GM19023 (cell line): ENCODE data around the gene TASP1.
"Not testable (repeated sequence)": the region's sequence is repeated elsewhere in the genome, so short reads cannot be mapped to it uniquely, and the experiment has no call there.

Experiments used
- ATAC-seq: cut with Tn5 transposase; IDR thresholded peaks from one replicate; pipeline ENCODE4 v1.9.1; 2021; ENCODE audit warnings: mild to moderate bottlenecking, moderate library complexity; ENCODE audit not compliant: unreplicated experiment

The TASP1 gene

DNA sequence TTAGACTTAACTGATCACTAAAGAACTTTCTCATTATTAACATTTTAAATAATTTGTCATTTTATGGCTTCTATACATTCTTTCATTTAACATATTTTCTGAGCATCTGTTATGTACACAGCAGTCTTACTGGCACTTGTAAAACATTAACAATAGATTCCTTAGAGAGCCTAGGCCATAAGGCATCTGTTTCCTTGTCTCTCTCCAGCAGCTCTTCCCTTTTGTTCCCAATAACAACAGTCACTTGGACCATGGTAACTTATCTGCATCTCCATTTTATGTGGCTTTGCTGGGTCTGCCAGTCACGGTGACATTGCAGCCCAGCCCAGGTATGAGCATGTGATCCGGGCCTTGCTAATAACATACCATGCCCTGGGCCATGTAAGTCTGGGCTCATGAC is 11.7 kb upstream of the TASP1 start:
- no peak for ATAC-seq

DNA sequence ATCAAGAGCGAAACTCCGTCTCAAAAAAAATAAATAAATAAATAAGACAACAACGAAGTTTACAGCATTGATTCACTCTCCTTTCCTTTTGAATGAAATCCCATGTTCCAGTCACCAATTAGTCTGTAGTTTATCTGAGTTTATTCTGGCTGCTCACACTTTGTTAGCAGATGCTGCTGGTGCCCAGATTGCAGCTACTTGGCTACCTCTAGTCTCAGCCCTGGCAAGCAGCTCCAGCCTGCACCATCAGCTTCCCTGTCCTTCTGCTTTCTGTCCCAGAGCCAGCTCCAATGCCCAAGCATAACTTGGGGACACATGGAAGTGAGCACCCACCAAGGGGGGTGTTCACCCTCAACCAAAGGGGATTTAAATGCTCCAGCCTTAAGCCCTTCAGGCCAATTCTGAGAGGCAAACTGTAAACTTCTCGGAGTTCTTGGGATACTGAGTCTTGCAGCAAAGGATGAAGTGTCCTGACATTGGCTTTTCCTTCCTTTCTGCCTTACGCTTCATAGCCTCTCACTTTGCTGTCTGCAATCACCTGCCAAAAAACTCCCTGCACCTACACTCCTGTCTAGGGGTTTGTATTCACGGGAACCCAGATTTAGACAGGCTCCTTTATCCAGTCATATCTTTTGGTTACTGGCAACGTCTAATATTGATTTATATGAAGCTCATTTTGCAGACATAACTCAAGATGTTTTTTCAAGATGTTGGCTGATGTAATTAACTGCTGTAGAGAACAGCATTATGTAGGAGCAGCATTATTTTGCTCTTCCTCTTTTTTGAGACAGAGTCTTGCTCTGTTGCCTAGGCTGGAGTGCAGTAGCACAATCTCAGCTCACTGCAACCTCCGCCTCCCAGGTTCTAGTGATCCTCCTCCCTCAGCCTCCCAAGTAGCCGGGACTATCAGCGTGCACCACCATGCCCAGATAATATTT is 9.8 kb upstream of the TASP1 start:
- ATAC-seq: no peak

DNA sequence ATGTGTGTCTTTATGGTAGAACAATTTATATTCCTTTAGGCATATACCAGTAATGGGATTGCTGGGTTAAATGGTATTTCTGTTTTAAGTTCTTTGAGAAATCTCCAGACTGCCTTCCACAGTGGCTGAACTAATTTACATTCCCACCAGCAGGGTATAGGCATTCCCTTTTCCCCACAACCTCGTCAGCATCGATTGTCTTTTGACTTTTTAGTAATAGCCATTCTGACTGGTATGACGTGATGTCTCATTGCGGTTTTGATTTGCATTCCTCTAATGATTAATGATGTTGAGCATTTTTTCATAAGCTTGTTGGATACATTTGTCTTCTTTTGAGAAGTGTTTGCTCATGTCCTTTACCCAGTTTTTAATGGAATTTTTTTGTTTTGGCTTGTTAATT is 5.3 kb upstream of the TASP1 start:
- ATAC-seq: no peak

DNA sequence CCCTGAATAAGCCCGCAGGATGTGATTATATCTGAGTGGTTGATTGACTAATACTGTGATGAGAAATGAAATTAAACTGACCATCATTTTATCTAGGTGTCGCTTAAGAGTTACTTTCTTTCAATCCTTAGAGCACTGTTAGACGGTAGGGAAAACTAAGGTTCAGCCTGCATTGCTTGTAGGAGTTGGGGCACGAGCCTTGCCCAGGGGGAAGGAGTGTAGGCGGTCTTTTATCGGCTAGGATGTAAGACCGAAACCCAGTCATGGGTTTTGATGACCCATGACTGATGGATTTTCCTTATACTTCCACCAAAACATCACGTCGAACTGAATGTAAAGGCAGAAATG is 392 bp upstream of the TASP1 start:
- ATAC-seq: no peak

DNA sequence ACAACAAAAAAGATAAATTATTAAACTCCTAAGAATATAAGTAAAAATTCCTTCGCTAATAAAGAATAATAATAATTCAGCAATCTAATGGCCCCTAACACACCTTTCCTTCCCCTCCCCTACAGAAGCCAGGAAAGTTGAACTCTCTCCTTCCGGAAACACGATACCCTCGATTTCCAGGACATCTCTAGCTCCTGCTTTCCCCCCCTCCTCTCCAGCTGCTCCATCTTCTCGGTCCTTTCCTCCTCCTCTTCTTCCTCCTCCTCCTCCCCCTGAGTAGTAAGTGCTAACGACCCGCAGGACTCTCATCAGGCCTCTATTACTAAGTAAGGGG is 603 bp downstream of the TASP1 start:
- ATAC-seq: no peak

DNA sequence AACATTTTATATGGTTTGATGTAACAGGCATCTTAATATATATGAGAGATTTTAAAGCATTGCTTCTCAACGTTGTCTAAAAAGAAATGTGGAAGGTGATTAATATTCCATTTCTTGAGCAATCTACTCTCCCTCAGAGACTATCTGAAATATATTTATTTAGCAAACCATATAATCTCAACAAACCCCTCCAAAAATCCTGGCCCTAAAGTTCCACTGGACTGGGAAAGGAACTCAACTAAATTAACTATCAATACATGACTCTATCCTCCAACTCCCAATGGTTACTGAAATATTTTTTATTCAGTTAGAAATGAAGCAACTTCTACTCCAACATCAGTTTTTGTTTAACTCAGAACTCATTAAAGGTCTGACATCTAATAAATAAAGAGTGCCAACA is 6.3 kb downstream of the TASP1 start:
- ATAC-seq: no peak

DNA sequence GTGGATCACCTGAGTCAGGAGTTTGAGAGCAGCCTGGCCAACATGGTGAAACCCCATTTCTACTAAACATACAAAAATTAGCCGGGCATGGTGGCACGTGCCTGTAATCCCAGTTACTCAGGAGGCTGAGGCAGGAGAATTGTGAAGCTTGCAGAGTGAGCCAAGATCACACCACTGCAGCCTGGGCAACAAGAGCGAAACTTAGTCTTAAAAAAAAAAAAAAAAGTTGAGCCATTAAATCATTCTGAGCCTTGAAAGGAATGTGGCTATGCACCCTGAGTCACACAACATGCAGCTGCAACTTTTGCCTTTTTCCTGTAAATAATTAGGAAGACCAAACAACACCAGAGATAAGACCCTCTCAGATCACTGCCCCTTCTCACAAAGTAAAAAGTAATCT is 11.2 kb downstream of the TASP1 start:
- not testable (repeated sequence) for ATAC-seq

DNA sequence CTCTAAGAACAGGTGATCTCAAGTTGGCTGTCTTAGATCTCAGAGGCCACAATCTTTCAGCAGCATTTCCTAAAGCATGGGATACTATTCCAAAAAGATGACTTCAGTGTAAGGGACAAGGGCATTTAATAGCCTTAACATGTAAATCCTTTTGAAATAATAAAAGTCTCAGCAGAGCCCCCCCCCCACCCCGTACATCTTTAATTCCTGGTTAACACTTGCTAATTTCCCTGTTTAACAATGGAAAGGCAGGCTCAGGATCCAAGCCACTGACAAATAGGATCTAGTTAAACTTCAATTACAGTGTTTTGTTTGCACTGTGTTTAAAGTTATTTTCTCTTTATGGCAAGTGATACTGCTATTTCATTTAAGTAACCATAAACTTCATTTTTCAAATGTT is 12.0 kb downstream of the TASP1 start:
- no peak for ATAC-seq

DNA sequence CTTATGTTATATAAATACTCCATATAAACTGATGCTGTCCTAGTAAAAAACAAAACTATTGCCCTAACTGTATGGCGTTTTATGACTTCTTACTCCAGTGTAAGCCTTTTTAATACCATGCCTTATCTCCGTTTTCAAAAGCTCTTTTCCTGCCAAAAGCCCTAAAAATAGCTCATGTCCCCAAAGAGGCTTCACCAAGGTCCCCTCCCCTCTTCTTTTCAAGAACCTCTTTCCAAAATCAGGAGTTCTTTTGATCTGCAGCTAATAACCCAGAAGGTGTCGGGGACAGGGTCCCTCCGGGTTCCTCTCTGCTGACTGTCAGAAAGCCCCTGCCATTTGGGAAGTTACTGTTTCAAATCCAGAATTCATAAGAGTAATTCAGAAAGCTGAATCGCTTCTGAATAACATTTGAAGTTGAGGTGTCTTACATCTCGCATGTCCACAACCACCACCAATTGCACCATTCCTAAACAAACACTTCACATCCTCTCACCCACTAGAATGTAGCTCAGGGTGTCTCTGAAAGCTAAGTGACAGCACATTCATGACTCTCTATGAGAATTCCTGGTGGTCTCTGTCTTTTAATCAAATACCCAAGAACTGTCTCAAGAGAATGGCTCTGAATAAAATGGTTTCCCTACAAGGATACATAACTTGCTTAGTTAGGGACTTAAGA is 13.3 kb downstream of the TASP1 start:
- ATAC-seq: no peak

DNA sequence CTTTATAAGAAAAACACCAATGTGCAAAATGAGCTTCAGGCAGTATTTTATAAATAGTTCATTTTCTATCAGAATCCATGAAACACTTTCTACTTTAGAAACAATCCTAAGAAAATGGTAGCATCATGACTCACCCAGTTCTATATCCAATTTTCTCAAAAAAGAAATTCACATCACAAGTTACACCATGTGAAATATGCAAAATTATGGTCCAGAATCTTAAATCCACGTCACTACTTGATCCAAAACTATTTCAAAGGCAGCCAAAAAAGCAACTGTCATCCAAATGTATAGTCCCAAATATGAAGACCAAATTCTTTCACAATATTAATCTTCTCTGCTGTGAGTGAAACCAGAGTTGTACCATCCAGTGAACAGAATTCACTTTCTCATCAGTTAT is 19.3 kb downstream of the TASP1 start:
- not testable (repeated sequence) for ATAC-seq

DNA sequence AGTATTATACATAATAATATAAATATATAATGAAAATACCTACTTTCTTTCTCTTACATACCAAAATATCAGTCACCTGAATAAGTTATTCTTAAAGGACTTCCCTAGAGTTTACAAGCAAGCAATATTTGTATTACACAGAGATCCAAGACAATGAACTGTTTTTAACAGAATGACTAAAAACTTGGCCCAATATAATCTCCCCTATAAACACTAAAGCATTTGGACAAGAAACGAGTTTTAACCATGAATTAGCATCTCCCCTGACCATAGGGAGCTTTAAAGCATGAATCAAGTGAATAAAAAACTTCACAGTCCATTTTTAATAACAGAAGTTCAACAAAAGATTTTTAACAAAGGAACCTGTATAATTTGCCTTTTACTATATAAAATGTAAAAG is 20.3 kb downstream of the TASP1 start:
- not testable (repeated sequence) for ATAC-seq

DNA sequence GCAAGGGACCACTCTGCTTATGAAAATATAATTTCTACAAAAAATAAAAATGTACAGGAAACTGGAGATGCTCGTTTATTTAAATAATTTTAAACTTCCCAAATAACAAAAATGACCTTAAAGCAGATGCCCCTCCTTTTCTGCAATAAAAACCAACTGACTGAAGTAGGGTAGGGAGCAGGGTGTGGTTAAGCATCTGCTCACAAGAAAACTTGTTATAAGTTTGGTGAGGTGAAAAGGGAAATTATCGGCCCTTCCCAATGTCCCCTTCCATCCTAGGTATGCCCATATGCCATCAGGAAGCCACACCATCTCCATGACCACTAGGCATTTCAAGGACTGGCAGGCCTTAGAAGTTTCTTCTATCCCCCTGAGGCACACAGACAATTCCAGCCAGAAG is 21.1 kb downstream of the TASP1 start:
- not testable (repeated sequence) for ATAC-seq

DNA sequence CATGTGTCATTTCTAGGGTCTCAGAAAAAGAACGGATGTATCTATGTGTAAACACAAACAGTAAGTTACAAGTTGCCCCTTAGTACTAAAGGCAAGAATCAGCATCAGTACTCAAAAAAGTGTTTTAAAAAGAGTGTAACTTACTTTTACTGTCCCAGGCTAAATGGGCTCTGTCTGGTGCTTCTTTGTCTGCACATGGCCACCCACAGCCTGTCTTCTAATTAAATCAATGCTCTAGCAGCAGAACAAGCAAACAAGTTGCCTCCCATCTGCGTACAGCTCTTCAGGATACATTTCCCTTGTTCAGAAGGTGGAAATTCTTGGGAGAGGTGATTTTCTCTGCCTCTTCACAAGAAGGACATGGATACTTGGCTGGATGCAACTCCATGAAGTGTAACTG is 22.0 kb downstream of the TASP1 start:
- ATAC-seq: not testable (repeated sequence)

DNA sequence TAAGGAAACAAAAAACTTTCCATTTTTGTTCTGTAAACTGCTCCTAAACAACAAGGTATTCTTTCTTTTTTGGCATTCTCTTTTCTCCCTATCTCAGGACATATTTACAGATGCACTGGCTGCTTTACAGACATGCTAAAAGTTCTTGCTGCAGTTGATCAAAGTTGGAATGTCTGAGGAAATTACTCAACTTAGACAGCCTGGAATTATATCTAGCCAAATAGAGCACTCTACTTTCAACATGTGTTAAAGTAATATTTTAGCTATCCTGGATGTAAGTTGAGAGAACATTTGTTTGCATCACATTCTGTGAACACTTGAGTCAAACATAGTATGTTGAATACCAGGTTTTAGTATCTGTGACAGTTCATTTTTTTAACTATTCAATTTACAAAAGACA is 24.8 kb downstream of the TASP1 start:
- ATAC-seq: no peak

DNA sequence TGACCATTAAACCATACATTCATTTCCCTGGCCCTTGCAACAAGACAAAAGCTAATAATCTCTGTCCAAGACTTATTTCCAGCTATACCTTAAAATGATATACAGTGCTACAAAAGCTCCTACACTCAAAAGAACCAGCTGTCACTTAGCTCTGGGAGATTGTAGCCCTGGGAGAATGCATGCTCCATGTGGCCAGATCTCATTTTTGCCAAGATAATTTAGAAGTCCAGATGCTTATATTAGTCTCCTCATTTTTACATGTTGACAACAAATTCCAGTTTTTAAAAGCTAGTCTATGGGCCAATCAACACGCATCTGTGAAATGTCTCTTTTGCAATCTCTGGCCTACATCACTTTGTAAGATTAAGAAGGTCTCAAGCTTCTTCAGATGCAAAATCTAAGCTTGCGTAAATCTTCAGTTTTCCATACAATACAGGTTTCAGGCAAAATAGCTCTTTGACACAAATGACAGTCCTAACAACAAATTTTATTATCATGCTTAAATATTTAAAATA is 27.1 kb downstream of the TASP1 start:
- ATAC-seq: no peak

DNA sequence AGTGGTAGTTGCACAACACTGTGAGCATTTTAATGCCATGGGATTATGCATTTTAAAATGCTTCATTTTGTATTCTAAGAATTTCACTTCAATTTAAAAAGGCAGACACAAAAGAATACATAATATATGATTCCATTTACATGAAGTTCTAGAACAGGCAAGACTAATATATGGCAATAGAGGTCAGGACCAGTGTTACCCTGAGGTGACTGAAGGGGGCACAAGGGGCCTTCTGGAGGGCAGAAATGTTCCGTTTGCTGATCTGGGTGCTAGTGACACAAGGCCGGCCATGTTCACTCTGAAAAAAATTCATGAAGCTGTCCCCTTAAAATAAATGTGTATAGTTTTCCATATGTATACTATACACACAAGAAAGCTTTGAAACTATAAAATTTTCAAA is 28.5 kb downstream of the TASP1 start:
- ATAC-seq: no peak

DNA sequence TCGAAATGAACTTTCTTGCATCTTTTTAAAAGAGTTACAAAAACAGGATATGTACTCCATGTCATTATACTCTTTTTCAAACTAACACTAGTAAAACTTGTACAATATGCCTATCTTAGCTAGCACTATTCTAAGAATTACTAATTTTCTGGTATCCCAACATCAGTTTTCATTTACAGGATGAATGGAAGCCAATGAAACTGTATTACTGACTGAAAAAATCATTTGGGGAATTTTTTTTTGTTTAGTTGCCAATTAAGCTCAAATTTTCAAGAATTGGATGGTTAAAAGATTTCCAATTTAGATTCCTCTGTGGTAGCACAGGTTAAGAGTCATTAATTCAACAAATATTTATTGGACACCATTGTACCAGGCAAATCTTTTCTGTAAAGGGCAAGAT is 30.7 kb downstream of the TASP1 start:
- no peak for ATAC-seq

DNA sequence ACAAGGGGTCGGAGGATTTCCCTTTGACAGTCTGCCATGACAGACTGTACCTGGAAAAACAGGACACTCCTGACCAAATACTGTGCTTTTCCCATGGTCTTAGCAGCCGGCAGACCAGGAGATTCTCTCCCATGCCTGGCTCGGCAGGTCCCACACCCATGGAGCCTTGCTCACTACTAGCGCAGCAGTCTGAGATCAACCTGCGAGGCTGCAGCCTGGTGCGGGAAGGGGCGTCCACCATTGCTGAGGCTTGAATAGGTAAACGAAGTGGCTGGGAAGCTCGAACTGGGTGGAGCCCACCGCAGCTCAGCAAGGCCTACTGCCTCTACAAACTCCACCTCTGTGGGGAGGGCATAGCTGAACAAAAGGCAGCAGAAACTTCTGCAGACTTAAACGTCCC is 45.3 kb downstream of the TASP1 start:
- not testable (repeated sequence) for ATAC-seq

DNA sequence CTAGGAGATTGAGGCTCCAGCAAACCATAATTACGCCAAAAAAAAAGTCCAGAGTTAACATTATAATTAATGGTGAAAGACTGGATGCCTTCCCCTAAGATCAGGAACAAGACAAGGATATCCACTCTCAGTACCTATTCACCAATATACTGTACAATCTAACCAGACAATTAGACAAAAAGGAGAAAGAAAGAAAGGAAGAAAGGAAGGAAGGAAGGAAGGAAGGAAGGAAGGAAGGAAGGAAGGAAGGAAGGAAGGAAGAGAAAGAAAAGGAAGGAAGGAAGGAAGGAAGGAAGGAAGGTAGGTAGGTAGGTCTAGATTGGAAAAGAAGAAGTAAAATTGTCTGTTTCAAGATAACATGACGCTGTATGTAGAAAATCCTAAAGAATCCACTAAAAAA is 50.7 kb downstream of the TASP1 start:
- ATAC-seq: no peak

DNA sequence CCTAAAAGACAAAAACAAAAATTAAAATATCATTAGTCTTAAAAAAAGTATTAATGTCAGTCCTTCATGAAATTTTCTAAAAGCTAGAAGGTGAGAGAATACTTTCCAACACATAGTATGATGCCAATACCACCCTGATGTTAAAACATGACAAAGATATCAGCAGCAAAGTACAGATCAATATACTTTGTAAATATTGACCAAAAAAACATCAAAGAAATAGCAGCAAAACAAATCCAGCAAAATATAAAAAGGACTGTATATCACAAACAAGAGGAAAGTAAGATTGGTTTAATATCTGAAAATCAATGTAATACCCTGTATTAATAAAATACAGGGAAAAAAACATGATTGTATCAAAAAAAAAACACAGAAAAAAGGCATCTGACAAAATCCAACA is 51.4 kb downstream of the TASP1 start:
- ATAC-seq: no peak

DNA sequence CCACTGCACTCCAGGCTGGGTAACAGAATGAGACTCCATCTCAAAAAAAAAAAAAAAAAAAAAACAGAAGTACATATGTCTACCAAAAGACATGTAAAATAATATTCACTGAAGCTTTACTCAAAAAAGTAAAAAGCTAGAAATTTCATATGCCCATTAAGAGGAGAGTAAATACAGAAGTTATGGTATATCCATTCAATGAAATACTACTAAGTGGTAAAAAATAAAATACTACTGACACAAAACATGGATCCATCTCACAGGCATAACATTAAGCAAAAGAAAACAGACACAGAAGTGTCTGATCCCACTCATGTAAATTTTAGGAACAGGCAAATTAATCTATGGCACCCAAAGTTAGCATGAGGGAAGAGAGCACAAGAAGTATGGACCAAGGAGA is 52.6 kb downstream of the TASP1 start:
- no peak for ATAC-seq

DNA sequence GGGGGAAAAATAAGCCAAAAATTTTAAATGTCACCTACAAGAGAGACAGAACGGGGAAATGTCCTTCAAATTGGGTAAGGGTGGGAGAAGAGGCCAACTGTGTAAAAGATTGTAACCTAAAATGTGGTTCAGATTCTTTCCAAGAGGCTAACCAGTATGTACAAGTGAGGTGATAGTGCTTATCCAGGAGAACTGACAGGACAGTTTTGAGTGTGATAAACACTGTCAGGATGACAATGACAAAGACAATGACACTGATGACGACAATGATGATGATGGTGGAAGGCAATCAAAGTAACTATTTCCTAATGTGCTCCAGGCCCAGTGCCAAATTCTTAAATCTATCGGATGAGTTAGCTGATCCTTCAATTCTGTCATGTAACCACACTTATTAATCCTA is 57.3 kb downstream of the TASP1 start:
- ATAC-seq: no peak
